Stimulated activated CD4-positive, alpha-beta T cell treated with anti-CD3 and anti-CD28 coated beads, Interleukin-2, amount 100 ng/mL, for 24 hours (primary cell): Measurements from ENCODE around the gene SPTB.

Experiments
- DNase-seq, 2 donors: peaks; one replicate each; pipeline ENCODE4 v3.0.0-alpha.2; 2020

Gene SPTB

GRCh38 chr14:64848239-64848638, 31.5 kb downstream of the SPTB start:
- DNase-seq = no peak

- no peak for DNase-seq
Observed at GRCh38 chr14:64846319-64846718, 33.4 kb downstream of the SPTB start.

GRCh38 chr14:64845878-64846277, 33.8 kb downstream of the SPTB start:
- DNase-seq = no peak

- no peak for DNase-seq
Observed at GRCh38 chr14:64844969-64845536, 34.7 kb downstream of the SPTB start.

GRCh38 chr14:64844272-64844671, 35.4 kb downstream of the SPTB start:
- DNase-seq = no peak

GRCh38 chr14:64843548-64843947, 36.2 kb downstream of the SPTB start:
- DNase-seq = no peak

GRCh38 chr14:64841772-64842750, 37.6 kb downstream of the SPTB start:
- no peak for DNase-seq

- no peak for DNase-seq
Observed at GRCh38 chr14:64841121-64841651, 38.5 kb downstream of the SPTB start.

- no peak for DNase-seq
Observed at GRCh38 chr14:64838656-64839055, 41.1 kb downstream of the SPTB start.

GRCh38 chr14:64835431-64835830, 44.3 kb downstream of the SPTB start:
- no peak for DNase-seq

- DNase-seq = no peak
Observed at GRCh38 chr14:64834965-64835364, 44.7 kb downstream of the SPTB start.

- DNase-seq = no peak
Observed at GRCh38 chr14:64831419-64831818, 48.3 kb downstream of the SPTB start.

GRCh38 chr14:64830961-64831360, 48.7 kb downstream of the SPTB start:
- DNase-seq = no peak

- DNase-seq = no peak
Observed at GRCh38 chr14:64828071-64828470, 51.6 kb downstream of the SPTB start.

- no peak for DNase-seq
Observed at GRCh38 chr14:64826845-64827244, 52.9 kb downstream of the SPTB start.

- DNase-seq = no peak
Observed at GRCh38 chr14:64826333-64826732, 53.4 kb downstream of the SPTB start.

GRCh38 chr14:64825509-64825908, 54.2 kb downstream of the SPTB start:
- no peak for DNase-seq

- DNase-seq = no peak
Observed at GRCh38 chr14:64825006-64825405, 54.7 kb downstream of the SPTB start.

GRCh38 chr14:64824471-64824870, 55.2 kb downstream of the SPTB start:
- no peak for DNase-seq

- DNase-seq = peak; percentile 72 to 77
Observed at GRCh38 chr14:64823305-64823861, 56.3 kb downstream of the SPTB start.

- no peak for DNase-seq
Observed at GRCh38 chr14:64821651-64822050, 58.1 kb downstream of the SPTB start.

- no peak for DNase-seq
Observed at GRCh38 chr14:64818151-64818550, 61.6 kb downstream of the SPTB start.

- no peak for DNase-seq
Observed at GRCh38 chr14:64817631-64818030, 62.1 kb downstream of the SPTB start.
